T47D (cell line): ENCODE results near the gene UNC13C.

ENCODE experiments used
- DNase-seq, 2 experiments: peaks; one replicate each; pipeline versions ENCODE4 v3.0.0 to v3.0.0-alpha.2; 2011 to 2012; ENCODE audit warnings: low read depth in 1 of 2, low spot score in 1 of 2
- JUND ChIP-seq: IDR thresholded peaks from 2 replicates; pipeline ENCODE4 v1.6.1; 2012; ENCODE audit warnings: low read depth
- in situ Hi-C: cut with HindIII; loops from 2 replicates; pipeline ENCODE4 v1.10.0; 2016; ENCODE audit warnings: low sequenced_read_pairs, low pct_unique_long_range_greater_than_20kb

The UNC13C gene

DNA sequence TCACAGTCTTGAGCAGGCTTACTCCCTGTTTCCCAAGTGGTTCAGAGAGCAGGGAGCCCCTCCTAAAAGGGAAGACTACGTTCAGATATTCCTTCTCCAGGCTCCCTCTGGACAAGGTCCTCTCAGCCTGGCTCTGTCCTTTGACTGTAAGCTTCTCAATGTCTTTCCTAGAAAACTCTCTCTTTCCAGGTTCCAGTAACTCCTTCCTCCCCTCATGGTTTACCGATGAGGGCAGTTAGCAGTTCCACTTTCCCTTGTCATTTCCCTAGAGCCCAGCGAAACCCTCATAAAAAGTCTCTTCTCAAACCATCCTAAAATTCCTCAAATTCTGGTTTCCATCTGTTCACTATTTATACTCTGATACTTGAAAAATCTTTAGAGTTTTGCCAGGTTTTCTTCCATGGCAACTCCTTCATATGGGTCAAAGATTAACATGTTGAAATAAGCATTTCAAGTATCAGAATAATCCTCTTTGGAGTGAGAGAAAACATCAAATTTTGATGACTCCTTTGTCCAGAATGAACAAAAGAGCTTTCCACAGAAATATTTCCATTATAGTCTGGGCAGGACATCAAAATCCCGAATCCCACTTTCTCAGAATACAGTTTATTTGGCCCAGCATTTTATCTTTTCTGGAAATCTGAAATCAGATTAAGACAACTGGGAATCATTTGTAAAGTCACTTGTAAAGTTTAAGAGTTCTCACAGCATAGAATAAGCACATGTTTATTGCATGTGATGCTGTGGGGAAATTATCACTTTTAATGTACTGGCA is 599.4 kb downstream of the UNC13C start:
- no peak for TF ChIP-seq JUND
- no peak for DNase-seq
- in situ Hi-C loops, result no loop called here

DNA sequence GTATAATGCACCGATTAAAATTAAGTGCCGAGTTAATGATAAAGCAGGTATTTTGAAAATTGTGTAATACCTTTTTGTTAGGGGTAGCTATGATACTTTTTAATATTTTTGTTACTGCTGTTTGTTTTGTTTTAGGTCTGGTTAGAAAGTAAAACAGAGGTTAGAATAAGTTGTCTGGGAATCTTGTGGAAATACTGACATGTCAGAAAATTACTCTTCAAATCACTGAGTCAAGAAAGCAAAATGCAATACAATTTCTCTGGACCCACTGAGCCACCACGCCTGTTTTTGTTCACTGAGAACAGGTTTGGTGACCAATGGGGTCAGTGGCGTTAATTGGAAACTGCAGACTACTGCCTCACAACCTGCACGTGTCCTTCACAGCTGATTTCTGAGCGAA is 601.6 kb downstream of the UNC13C start:
- in situ Hi-C loops, result no loop called here
- no peak for TF ChIP-seq JUND
- no peak for DNase-seq

DNA sequence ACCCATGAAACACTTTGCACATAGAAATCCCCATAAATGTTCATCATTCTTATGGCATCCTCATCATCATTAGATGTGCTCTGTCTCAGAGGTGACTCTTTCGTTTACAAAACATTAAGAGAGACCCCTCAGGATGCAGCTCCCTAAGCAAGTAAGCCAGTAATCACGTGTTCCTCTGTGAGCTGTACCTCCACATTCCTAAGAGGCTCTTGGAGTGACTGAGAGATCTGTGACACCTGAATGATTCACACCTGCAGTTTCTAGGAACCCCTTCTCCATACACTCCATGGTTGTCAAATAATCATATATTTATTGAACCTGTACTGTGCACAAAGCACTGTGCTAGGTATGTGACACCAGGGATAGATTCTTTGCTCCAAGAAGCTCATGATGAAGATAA is 602.4 kb downstream of the UNC13C start:
- in situ Hi-C loops, result no loop called here
- peak in 1 of 2 experiments; percentile 10 for DNase-seq
- TF ChIP-seq JUND, result no peak

DNA sequence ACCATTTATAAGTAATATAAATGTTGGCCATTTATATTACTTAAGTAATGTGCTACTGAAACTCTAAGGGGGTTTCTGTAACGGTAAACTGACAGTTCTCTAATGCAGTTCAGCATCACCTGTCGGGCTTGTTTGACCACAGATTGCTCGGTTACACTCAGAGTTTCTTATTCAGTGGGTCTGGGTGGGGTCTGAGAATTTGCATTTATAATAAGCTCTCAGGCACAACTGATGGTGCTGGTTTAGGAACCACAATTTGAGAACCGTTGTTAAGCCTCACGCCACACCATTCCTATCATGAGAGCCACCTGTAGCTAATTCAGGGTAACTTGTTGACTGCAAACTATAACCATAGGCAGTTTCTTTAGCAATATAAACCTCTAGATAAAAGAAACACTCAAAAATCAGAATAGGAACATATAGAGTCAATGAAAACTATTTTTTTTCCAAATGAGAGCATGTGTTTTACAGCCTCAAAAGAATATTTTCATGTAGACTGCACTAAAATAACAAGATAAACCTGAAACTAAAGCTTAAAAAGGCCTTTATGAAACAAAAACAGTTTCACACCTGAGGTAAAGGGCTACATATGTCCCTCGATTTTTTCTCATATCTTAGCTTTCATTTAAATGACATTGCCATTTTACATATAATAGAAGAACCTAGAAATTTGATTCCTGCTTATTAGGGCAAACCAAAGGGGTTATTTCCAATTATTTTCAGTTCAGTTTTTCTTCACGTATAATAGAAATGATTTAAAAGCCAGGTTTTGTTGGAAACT is 604.8 kb downstream of the UNC13C start:
- in situ Hi-C loops, result no loop called here
- no peak for DNase-seq
- TF ChIP-seq JUND, result no peak

DNA sequence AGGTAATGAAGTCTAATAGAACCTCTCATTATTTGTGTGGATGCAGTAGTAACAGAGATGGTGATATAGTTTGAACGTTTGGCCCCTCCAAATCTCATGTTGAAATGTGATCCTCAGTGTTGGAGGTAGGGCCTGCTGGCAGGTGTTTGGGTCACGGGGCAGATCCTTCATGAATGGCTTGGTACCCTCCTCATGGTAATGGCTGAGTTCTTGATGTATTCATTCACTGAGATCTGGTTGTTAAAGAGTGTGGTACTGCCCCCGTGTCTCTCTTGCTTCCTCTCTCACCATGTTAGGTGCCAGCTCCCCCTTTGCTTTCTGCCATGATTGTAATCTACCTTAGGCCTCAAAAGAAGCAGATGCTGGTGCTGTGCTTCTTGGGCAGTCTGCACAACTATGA is 606.8 kb downstream of the UNC13C start:
- in situ Hi-C loops, result no loop called here
- no peak for TF ChIP-seq JUND
- no peak for DNase-seq

DNA sequence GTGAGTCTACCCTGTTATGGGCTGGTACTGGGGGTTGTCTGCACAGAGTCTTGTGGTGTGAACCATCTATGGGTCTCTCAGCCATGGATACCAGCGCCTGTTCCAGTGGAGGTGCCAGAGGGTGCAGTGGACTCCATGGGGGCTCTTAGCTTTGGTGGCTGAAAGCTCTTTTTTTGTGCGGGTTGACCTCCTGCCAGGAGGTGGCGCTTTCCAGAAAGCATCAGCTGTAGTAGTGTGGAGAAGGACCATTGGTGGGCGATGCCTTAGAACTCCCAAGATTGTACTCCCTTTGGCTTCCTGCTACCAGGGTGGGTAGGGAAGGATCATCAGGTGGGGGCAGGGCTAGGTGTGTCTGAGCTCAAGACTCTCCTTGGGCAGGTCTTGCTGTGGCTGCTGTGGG is 615.9 kb downstream of the UNC13C start:
- no peak for TF ChIP-seq JUND
- in situ Hi-C loops, result no loop called here
- no peak for DNase-seq

DNA sequence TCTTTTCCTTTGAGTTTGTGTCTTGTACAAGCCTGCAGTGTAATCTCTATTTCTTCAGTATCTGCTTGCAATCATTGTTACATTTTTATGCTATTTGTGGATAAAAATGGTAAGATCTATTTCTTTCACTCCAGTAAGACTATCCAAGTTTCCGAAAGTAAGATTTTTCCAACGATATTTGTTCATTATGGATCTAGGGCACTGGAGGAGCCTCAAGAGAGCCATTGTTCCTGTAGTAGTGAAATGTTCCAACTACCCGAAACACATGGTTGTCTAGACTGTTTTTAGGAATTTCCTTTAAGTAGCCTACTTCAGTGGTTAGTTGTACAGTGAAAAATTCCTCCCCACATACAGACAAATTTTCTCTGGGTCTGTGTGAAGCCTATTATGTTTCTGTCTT is 621.1 kb downstream of the UNC13C start:
- TF ChIP-seq JUND, result no peak
- in situ Hi-C loops, result no loop called here
- DNase-seq, result no peak

DNA sequence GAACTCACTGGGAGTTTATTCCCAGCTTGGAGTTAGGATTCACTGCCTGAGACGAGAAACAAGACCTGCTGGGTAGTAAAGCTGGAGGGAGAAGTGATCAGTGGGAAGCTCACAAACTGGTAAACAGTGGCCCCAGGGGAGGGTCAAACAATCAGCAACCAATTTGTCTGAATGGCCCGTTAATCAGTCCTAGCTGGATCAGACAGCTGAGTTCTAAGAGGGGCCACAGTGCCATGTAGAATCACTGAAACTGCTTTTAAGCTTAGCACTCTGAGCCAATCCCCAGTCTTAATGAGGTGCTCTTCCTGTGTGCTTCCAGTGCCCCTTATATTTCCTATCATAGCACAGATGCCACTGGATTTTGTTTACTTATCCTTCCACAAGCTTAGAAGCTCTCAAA is 626.8 kb downstream of the UNC13C start:
- in situ Hi-C loops, result no loop called here

DNA sequence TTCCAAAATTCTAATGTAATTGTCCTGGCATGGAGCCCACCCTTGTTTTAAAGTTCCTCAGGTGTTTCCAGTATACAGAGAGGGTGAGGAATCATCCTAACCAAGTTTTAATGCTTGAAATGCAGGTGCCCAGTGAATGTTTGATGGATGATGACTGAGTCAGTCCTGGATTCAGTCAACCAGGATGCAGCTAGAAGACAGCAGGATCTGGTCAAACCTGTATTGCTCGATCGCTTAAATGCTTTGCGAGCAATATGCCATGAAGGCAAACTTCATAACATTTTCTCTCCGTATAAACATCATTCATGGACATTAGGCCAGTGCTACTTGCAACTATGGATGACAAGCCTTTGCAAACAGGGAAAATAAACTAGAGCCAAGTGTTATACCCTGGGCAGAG is 627.3 kb downstream of the UNC13C start:
- in situ Hi-C loops, result no loop called here
- TF ChIP-seq JUND, result no peak

More for the DNA sequence above, 626.8 kb downstream of the UNC13C start:
- no peak for TF ChIP-seq JUND
- DNase-seq, result no peak

DNA sequence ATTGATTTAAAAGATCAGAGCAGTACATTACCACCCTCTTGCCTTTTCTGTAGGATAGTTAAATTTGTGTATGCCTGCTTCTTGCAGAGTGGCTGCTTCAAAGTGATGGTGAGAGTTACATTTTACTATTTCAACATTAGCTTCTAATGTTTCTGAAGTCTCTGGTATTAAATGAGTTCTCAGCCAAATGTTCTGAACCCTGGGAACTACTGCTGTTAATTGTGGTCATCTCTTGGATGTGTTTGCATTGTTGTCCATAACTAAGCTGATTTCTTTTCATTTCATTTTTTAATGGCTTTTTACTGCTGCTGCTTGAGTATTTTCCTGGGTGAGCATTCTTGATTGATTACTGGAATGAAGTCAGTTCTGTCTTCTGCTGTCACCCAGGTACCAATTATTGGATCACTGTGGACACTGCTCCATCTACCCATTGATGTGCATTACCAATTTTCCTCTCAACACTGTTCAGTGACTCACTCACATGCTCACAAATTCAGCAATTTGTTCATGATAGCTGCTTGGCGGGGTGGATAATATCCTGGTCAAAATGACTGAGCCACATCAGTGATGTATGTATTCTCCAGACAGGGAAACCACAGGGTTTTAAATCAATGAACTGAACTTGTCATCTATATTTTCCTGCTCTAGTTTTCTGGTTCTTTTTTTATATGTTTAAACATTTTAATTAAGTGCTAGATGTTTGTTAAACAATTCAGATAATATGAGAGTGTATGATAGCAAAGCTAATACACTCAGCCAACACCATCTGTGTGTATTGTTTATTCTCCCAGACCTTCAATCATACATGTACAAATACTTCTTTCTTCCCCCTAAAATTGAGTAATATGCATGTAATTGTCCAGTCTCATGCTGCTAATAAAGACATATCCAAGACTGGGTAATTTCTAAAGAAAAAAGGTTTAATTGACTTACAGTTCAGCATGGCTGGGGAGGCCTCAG is 630.9 kb downstream of the UNC13C start:
- in situ Hi-C loops, result no loop called here
- DNase-seq, result no peak
- no peak for TF ChIP-seq JUND

More for the DNA sequence above, 627.3 kb downstream of the UNC13C start:
- DNase-seq, result peak in 1 of 2 experiments; percentile 77

DNA sequence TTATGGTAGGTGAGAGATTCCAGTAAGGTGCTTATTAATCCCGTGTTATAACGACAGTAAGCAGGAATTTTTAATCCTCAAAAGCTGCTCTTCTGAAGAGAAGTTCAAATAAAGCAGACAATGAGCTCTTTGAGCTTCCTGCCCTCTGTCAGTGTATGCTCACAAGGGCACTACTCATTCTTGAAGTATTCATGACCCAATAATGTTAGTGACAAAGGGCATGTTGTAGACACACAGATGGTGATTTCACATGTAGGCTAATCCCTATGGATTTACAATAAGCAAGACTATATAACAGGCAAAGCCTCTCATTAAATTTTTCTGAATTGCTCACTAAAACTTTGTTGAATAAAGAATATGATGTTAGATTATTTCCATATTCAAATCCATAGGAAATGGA is 639.9 kb downstream of the UNC13C start:
- no peak for TF ChIP-seq JUND
- in situ Hi-C loops, result no loop called here
- DNase-seq, result no peak

DNA sequence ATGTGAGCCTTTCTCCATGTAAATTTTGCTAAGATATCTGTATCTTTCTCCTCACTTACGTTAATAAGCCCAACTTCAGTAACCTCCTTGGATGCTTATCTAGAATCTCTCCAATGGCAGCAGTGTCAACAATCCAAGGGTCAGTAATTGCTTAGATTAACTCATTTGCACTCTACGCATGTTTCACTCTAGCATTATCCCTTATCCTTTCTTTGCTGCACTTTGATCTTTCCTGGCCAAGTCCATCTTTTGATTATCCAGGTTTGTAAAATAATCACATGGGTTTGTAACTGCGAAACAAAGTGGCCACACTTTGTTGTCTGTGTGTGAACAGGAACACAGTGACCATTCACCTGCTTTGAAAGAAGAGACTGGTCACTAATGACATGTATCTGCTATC is 640.9 kb downstream of the UNC13C start:
- TF ChIP-seq JUND, result no peak
- no peak for DNase-seq
- in situ Hi-C loops, result no loop called here
